ELF-1 (cell line): ENCODE results near the gene EPB41L2.
A peak's percentile ranks its signal among the peaks of the same experiment; 100 is the strongest.
"Not testable (repeated sequence)": the region's sequence is repeated elsewhere in the genome, so short reads cannot be mapped to it uniquely, and the experiment has no call there.

Experiments used
- DNase-seq: peaks from one replicate; pipeline ENCODE4 v3.0.0-alpha.2; 2016; ENCODE audit warnings: low read depth, low spot score

Gene EPB41L2

GRCh38 chr6:130946076-130946475 lies 117.0 kb downstream of the EPB41L2 start:
- DNase-seq: no peak

GRCh38 chr6:130945401-130945919 lies 117.6 kb downstream of the EPB41L2 start:
- DNase-seq: no peak

- peak; percentile 25 for DNase-seq
Observed at GRCh38 chr6:130944486-130944885, 118.6 kb downstream of the EPB41L2 start.

- DNase-seq: no peak
Observed at GRCh38 chr6:130943738-130944137, 119.3 kb downstream of the EPB41L2 start.

GRCh38 chr6:130942752-130943151 lies 120.3 kb downstream of the EPB41L2 start:
- not testable (repeated sequence) for DNase-seq

- no peak for DNase-seq
Observed at GRCh38 chr6:130937942-130938604, 125.0 kb downstream of the EPB41L2 start.

- DNase-seq: no peak
Observed at GRCh38 chr6:130936933-130937332, 126.1 kb downstream of the EPB41L2 start.

- DNase-seq: no peak
Observed at GRCh38 chr6:130935978-130936377, 127.1 kb downstream of the EPB41L2 start.

- no peak for DNase-seq
Observed at GRCh38 chr6:130934848-130935585, 128.0 kb downstream of the EPB41L2 start.

- peak; percentile 33 for DNase-seq
Observed at GRCh38 chr6:130933712-130934200, 129.3 kb downstream of the EPB41L2 start.

- no peak for DNase-seq
Observed at GRCh38 chr6:130932921-130933320, 130.1 kb downstream of the EPB41L2 start.

GRCh38 chr6:130932438-130932837 lies 130.6 kb downstream of the EPB41L2 start:
- no peak for DNase-seq

GRCh38 chr6:130931683-130932082 lies 131.4 kb downstream of the EPB41L2 start:
- no peak for DNase-seq

- DNase-seq: no peak
Observed at GRCh38 chr6:130929036-130929678, 133.9 kb downstream of the EPB41L2 start.

GRCh38 chr6:130928158-130928912 lies 134.7 kb downstream of the EPB41L2 start:
- DNase-seq: no peak

GRCh38 chr6:130927305-130927704 lies 135.7 kb downstream of the EPB41L2 start:
- peak; percentile 15 for DNase-seq

- no peak for DNase-seq
Observed at GRCh38 chr6:130923350-130923749, 139.7 kb downstream of the EPB41L2 start.

GRCh38 chr6:130922922-130923321 lies 140.1 kb downstream of the EPB41L2 start:
- DNase-seq: no peak

GRCh38 chr6:130920969-130921368 lies 142.1 kb downstream of the EPB41L2 start:
- no peak for DNase-seq

- no peak for DNase-seq
Observed at GRCh38 chr6:130918171-130918570, 144.9 kb downstream of the EPB41L2 start.

- DNase-seq: not testable (repeated sequence)
Observed at GRCh38 chr6:130915606-130916005, 147.4 kb downstream of the EPB41L2 start.

- DNase-seq: no peak
Observed at GRCh38 chr6:130913120-130913519, 149.9 kb downstream of the EPB41L2 start.
